ENCODE measurements around the gene RNU4-1. TPM values are rescaled to one million over a fixed set of nuclear protein-coding genes. Genes with fewer than 3 reads are reported as not detected.
A peak's percentile ranks its signal among the peaks of the same experiment; 100 is the strongest.

RNU4-1 gene
- total and polyA plus RNA-seq, 10 of the 15 experiments (the other 5 are each of a cell fraction or from before 2014, with no cell fraction given), result under 0.01 to 15,332 (median 7.1) TPM; not detected in 3

DNA sequence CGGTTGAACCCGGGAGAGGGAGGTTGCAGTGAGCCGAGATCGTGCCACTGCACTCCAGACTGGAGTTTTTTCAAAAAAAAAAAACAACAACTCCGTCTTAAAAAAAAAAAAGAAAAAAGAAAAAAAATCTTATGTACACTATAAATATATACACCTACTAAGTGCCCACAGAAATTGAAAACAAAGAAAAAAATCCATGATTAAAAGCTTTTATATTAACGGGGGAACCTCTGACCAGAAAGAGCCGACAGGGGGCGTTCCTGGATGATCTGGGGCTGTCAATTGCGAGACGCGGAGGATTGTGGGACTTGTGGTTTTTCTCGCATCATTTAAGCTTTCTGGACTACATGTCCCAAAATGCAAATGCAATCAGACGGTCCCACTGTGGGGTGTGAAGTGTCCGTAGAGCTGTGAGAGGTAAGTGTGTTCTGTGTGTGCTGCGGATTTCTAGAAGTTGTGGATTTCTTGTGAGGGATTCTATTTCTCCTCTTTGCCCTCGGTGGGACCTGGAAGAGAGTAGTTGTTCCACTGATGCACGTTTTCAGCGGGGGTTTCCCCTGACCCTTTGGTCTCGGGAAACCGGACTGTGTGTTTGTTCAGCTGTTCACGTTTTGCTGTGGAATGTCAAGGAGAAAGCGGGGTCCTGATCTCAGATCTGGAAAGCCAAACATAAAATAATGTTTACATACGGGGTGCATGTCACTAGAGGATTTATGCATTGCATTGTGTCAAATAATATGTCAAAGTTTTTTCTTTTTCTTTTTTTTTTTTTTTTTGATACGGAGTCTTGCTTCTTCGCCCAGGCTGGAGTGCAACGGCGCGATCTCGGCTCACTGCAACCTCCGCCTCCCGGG lies 9.2 kb upstream of the RNU4-1 start, which contains the start of gene SIRT4:
SIRT4 (plus strand) TSS at position 360 of the 854 bp plus-strand sequence. CDS start 1,241 bp downstream, outside the sequence.
- SMC1A ChIA-PET (ENCODE audit: uncharacterized antibody, unreplicated experiment), result interaction anchor here (1.1 to 2.8 kb wide), 4 partner anchors 9 to 74 kb away, joined by 4 to 10 read pairs (median 7); partner anchors contain the start of gene RNU4-1
- Histone ChIP-seq H3K4me3 (peak within 1 kb of the TSS; percentile 85), H3K79me2 (ENCODE audit: control insufficient read depth, insufficient read depth, low read length) (no peaks in the 10 kb centered on the region), H3K4me1 (ENCODE audit: control insufficient read depth, insufficient read depth, low read length) (no peaks in the 10 kb centered on the region), H4K20me1 (ENCODE audit: control insufficient read depth, insufficient read depth) (no peaks in the 10 kb centered on the region), H3K9ac (ENCODE audit: control insufficient read depth, insufficient read depth, low read length) (peak within 1 kb of the TSS; percentile 65), H3K27me3 (replicated peaks in 1 of 2; ENCODE audit: control insufficient read depth in 2 of 2, insufficient read depth in 2 of 2, low read length in 1 of 2) (no peaks in the 10 kb centered on the region), H3K9me3 (replicated peaks; ENCODE audit: control insufficient read depth, insufficient read depth, low read length) (no peaks in the 10 kb centered on the region), H3K36me3 (ENCODE audit: control insufficient read depth in 2 of 2, insufficient read depth in 2 of 2, low read length in 1 of 2) (no peaks in the 10 kb centered on the region), H2AFZ (ENCODE audit: control insufficient read depth, low read depth, low read length) (peak within 1 kb of the TSS; percentile 100), H3K4me2 (ENCODE audit: control insufficient read depth, insufficient read depth) (peak within 1 kb of the TSS; percentile 98), H3K27ac (ENCODE audit: control insufficient read depth, insufficient read depth) (peak within 1 kb of the TSS; percentile 20; the same call in 1 of the 2 replicates)
- CTCF ChIA-PET, result interaction anchor here (0.6 to 4.9 kb wide), 33 partner anchors 9 to 279 kb away, joined by 3 to 80 read pairs (median 4); partner anchors contain the start of genes COQ5, POP5, RNU4-1 and RNU4-2
- peak; percentile 100 for ATAC-seq
- intact Hi-C loops (cut with micrococcal nuclease; ENCODE audit: unreplicated experiment), result no loop called here
- peak; percentile 88 for DNase-seq (ENCODE audit: low read depth, low spot score)
- 14% methylated on average over 30 of the region's 31 CpGs for WGBS (ENCODE audit: insufficient coverage, insufficient replicate concordance, low lambda C conversion rate, missing lambda C conversion rate)
- RAD21 ChIA-PET (ENCODE audit: unreplicated experiment), result interaction anchor here (0.5 to 2.4 kb wide), 7 partner anchors 9 to 1929 kb away, joined by 3 to 11 read pairs (median 4); partner anchors contain the start of genes DYNLL1, RNU4-1, RNU4-2 and TAOK3
- no TSS peak for BruUV-seq (replicated peaks)
- FAIRE-seq, result peak; percentile 100
- in situ Hi-C loops (cut with MboI), result no loop called here
- POLR2A ChIA-PET, result interaction anchor here (0.7 to 2.0 kb wide), 9 partner anchors 9 to 167 kb away, joined by 3 to 14 read pairs (median 5); partner anchors contain the start of genes RNU4-1, RNU4-2, RPLP0 and SRSF9
- peak; percentile 96 for TF ChIP-seq RUNX3 (IDR thresholded peaks at IDR 0.05; ENCODE audit: low read length)
- no peak for TF ChIP-seq NRF1 (conservative IDR thresholded peaks at IDR 0.05; ENCODE audit: low read depth, low read length)
- TF ChIP-seq HDGF (IDR thresholded peaks at IDR 0.05), result peak; percentile 44; the same call in 1 of the 2 replicates
- TF ChIP-seq, protein P1, sequence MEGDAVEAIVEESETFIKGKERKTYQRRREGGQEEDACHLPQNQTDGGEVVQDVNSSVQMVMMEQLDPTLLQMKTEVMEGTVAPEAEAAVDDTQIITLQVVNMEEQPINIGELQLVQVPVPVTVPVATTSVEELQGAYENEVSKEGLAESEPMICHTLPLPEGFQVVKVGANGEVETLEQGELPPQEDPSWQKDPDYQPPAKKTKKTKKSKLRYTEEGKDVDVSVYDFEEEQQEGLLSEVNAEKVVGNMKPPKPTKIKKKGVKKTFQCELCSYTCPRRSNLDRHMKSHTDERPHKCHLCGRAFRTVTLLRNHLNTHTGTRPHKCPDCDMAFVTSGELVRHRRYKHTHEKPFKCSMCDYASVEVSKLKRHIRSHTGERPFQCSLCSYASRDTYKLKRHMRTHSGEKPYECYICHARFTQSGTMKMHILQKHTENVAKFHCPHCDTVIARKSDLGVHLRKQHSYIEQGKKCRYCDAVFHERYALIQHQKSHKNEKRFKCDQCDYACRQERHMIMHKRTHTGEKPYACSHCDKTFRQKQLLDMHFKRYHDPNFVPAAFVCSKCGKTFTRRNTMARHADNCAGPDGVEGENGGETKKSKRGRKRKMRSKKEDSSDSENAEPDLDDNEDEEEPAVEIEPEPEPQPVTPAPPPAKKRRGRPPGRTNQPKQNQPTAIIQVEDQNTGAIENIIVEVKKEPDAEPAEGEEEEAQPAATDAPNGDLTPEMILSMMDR (IDR thresholded peaks at IDR 0.05 in 2 of 3, conservative IDR thresholded peaks at IDR 0.05 in 1 of 3; ENCODE audit: control insufficient read depth in 2 of 3, extremely low read depth in 1 of 3, insufficient read depth in 1 of 3, low read depth in 3 of 3, low read length in 3 of 3), result peak; percentile 61 to 90 (median 84)
- TF ChIP-seq, protein P2, sequence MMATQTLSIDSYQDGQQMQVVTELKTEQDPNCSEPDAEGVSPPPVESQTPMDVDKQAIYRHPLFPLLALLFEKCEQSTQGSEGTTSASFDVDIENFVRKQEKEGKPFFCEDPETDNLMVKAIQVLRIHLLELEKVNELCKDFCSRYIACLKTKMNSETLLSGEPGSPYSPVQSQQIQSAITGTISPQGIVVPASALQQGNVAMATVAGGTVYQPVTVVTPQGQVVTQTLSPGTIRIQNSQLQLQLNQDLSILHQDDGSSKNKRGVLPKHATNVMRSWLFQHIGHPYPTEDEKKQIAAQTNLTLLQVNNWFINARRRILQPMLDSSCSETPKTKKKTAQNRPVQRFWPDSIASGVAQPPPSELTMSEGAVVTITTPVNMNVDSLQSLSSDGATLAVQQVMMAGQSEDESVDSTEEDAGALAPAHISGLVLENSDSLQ (IDR thresholded peaks at IDR 0.05), result peak; percentile 96
- TF ChIP-seq, protein P3, sequence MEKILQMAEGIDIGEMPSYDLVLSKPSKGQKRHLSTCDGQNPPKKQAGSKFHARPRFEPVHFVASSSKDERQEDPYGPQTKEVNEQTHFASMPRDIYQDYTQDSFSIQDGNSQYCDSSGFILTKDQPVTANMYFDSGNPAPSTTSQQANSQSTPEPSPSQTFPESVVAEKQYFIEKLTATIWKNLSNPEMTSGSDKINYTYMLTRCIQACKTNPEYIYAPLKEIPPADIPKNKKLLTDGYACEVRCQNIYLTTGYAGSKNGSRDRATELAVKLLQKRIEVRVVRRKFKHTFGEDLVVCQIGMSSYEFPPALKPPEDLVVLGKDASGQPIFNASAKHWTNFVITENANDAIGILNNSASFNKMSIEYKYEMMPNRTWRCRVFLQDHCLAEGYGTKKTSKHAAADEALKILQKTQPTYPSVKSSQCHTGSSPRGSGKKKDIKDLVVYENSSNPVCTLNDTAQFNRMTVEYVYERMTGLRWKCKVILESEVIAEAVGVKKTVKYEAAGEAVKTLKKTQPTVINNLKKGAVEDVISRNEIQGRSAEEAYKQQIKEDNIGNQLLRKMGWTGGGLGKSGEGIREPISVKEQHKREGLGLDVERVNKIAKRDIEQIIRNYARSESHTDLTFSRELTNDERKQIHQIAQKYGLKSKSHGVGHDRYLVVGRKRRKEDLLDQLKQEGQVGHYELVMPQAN (conservative IDR thresholded peaks at IDR 0.05), result peak; percentile 57; the same call in 1 of the 2 replicates
- TF ChIP-seq, protein P4, sequence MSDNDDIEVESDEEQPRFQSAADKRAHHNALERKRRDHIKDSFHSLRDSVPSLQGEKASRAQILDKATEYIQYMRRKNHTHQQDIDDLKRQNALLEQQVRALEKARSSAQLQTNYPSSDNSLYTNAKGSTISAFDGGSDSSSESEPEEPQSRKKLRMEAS (IDR thresholded peaks at IDR 0.05; ENCODE audit: low read depth, low read length), result peak; percentile 50
- no peak for TF ChIP-seq ESRRA (IDR thresholded peaks at IDR 0.05; ENCODE audit: low read length)
- 0 out of 2 replicates have a peak, but pooled peaks have one; percentile 20 for TF ChIP-seq MYB (IDR thresholded peaks at IDR 0.05; ENCODE audit: borderline replicate concordance, low read depth, low read length)
- peak; percentile 70; the same call in 1 of the 2 replicates for TF ChIP-seq RB1 (IDR thresholded peaks at IDR 0.05; ENCODE audit: borderline replicate concordance)
- no peak for TF ChIP-seq SPI1 (IDR thresholded peaks at IDR 0.05; ENCODE audit: borderline replicate concordance, insufficient read depth, low read depth, low read length)
- TF ChIP-seq YY1 (IDR thresholded peaks at IDR 0.05; ENCODE audit: low read depth, low read length), result peak; percentile 59
- peak; percentile 96 for TF ChIP-seq FOXK2 (IDR thresholded peaks at IDR 0.05)
- TF ChIP-seq NFYA (IDR thresholded peaks at IDR 0.05; ENCODE audit: borderline replicate concordance, low read depth, low read length), result no peak
- no peak; the same call in 1 of the 2 replicates for TF ChIP-seq PAX5 (IDR thresholded peaks at IDR 0.05; ENCODE audit: borderline replicate concordance, low read depth, low read length)
- peak; percentile 20; the same call in 1 of the 2 replicates for TF ChIP-seq SMC3 (IDR thresholded peaks at IDR 0.05; ENCODE audit: borderline replicate concordance, low read length)
- TF ChIP-seq SREBF1 (IDR thresholded peaks at IDR 0.05; ENCODE audit: low read length), result peak; percentile 84
- no peak for TF ChIP-seq RFX5 (IDR thresholded peaks at IDR 0.05; ENCODE audit: low read depth, low read length)

Data from GM12878 (cell line).